Measurements from ENCODE around the gene HPDL. TPM values are rescaled to one million over a fixed set of nuclear protein-coding genes. Genes with fewer than 3 reads are reported as not detected.
A peak's percentile ranks its signal among the peaks of the same experiment; 100 is the strongest.

HPDL gene
- total RNA-seq, 4 donors from 2014 or later: 0.35 to 0.93 (median 0.40) TPM; not detected in 1

DNA sequence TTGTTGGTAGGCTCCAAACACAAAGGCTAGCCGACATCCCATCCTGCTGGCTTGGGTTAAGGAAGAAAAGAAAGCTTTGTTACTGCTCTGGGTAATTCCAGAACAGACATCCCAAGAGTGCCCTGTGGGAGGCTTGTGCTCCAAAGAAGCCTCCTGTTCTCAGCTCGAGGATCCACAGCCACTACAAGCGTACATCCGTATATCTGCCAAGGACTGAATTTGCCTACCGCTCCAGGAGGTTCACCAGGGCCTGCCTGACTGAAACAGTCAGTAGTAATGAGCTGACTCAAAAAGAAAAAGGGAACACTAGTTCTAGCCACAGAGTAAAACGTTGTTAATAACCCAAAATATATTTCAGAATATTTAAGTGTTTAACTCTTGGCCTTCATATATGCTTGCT is 38.4 kb downstream of the HPDL start:
- 75 to 82% methylated on average over 3 to 6 of the region's 6 CpGs for WGBS, 2 donors (ENCODE audit: low coverage in 1 of 2)
- Histone ChIP-seq H3K4me1 (peaks cover 3 to 19% (median 10%) of the 10 kb centered on the region in 3 donors), H3K27me3 (no peaks in the 10 kb centered on the region), H3K36me3 (no peaks in the 10 kb centered on the region), H3K4me3 (no peak overlapping the region), H3K9me3 (no peaks in the 10 kb centered on the region), H3K27ac (no peak overlapping the region)
- no peak for ATAC-seq
- TF ChIP-seq POLR2AphosphoS5 (IDR thresholded peaks at IDR 0.05): no peak
- no peak for TF ChIP-seq EP300 (IDR thresholded peaks at IDR 0.05)
- TF ChIP-seq POLR2A (IDR thresholded peaks at IDR 0.05): no peak
- TF ChIP-seq, protein P1, sequence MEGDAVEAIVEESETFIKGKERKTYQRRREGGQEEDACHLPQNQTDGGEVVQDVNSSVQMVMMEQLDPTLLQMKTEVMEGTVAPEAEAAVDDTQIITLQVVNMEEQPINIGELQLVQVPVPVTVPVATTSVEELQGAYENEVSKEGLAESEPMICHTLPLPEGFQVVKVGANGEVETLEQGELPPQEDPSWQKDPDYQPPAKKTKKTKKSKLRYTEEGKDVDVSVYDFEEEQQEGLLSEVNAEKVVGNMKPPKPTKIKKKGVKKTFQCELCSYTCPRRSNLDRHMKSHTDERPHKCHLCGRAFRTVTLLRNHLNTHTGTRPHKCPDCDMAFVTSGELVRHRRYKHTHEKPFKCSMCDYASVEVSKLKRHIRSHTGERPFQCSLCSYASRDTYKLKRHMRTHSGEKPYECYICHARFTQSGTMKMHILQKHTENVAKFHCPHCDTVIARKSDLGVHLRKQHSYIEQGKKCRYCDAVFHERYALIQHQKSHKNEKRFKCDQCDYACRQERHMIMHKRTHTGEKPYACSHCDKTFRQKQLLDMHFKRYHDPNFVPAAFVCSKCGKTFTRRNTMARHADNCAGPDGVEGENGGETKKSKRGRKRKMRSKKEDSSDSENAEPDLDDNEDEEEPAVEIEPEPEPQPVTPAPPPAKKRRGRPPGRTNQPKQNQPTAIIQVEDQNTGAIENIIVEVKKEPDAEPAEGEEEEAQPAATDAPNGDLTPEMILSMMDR (IDR thresholded peaks at IDR 0.05): no peak

DNA sequence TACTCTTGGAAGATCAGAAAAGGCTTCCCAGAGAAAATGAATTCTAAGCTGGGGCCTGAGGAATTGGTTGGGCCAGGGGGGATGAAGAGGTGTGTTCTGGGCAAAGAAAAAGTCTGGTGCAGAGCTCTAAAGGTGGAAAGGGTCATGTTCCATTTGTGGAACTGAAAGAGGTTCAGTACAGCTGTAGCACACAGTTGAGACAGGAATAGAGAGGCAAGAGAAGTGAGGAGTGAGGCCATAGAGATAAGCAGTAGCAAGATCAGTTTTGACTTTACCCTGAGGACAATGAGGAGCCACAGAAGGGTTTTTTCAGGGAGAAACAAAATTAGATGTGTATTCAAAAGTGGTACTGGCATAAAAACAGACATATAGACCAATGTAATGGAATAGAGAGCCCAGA is 43.9 kb downstream of the HPDL start:
- Histone ChIP-seq H3K36me3 (no peaks in the 10 kb centered on the region), H3K4me1 (peaks cover 0 to 24% (median 0%) of the 10 kb centered on the region in 3 donors), H3K9me3 (no peaks in the 10 kb centered on the region), H3K4me3 (no peak overlapping the region), H3K27ac (no peak overlapping the region), H3K27me3 (no peaks in the 10 kb centered on the region)
- ATAC-seq: no peak
- TF ChIP-seq EP300 (IDR thresholded peaks at IDR 0.05) (no peak), POLR2A (IDR thresholded peaks at IDR 0.05) (no peak), POLR2AphosphoS5 (IDR thresholded peaks at IDR 0.05) (no peak)
- TF ChIP-seq, protein P1 (IDR thresholded peaks at IDR 0.05): no peak

DNA sequence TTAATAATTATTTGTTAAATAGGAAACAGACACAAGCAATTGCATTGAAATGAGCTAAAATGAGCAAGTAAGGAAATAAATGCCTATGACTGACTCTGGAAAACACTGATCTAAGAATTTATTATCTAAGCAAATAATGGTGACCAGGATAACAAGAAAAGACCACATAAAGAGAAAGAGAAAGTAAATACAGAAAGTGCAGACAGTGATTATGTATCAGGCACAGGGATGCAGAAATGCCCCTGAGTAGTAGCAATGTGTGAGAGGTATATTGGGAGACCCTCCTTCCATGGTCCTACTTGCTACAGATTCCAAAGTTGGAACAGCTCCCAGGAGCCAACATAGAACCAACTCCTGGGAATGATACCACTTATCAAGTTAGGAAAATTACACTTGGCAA is 46.9 kb downstream of the HPDL start:
- peak overlapping the region in 1 of 4 donors; percentile 25 for H3K27ac ChIP-seq
- ATAC-seq: no peak

DNA sequence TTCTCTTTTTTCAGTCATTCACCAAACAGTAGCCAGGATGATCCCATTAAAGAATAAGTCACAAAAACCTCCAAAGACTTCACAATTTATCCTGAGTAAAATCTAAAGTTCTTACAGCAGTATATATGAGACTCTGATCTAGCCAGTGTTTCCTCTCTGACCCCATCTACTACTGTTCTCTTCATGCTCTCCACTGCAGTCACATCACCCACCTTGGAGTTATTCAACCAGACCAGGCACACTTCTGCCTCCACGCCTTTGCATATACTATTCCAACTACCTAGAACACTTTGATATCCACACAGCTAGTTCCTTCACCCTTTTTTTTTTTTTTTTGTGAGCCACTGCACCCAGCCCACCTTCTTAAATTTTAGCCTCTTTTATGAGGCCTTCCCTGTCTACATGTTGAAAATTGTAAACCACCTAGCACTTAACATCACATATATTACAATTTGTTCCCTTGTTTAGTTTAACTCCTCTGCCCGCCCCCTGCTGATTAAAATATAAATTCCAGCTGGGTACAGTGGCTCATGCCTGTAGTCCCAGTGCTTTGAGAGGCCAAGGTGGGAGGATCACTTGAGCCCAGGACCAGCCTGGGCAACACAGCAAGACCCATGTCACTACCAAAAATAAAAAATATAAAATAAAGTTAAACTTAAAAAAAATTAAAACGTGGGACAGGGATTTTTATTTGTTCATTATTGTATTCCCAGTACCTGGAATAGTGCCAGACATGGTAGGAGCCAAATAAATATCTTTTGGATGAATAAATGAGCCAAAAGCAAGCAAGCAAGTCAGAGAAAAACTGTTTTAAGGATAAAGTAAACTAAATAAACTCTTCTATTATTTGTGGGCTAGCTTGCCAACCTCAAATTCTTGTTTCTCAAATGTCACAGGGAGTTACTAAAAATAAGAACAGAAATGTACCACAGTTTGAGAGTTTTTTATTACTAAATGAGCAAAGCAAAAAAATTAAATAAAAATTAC is 48.7 kb downstream of the HPDL start:
- peaks cover 0 to 37% (median 0%) of the 10 kb centered on the region in 3 donors for H3K4me1 ChIP-seq
- WGBS, 2 donors (ENCODE audit: low coverage in 1 of 2): 33% methylated on average over 3 of the region's 3 CpGs
- TF ChIP-seq, protein P1 (IDR thresholded peaks at IDR 0.05): peak in 2 of 4 experiments; percentile 14 to 21
- TF ChIP-seq EP300 (IDR thresholded peaks at IDR 0.05) (no peak), POLR2AphosphoS5 (IDR thresholded peaks at IDR 0.05) (peak; percentile 41), POLR2A (IDR thresholded peaks at IDR 0.05) (no peak)
- H3K4me3 ChIP-seq: no peak overlapping the region
- H3K36me3 ChIP-seq: no peaks in the 10 kb centered on the region
- no peaks in the 10 kb centered on the region for H3K27me3 ChIP-seq
- peak overlapping the region in 1 of 4 donors; percentile 59 for H3K27ac ChIP-seq
- ATAC-seq: peak; percentile 31
- H3K9me3 ChIP-seq: no peaks in the 10 kb centered on the region

More for the DNA sequence above, 46.9 kb downstream of the HPDL start:
- H3K4me3 ChIP-seq: no peak overlapping the region
- H3K27me3 ChIP-seq: no peaks in the 10 kb centered on the region
- H3K9me3 ChIP-seq: no peaks in the 10 kb centered on the region
- H3K36me3 ChIP-seq: no peaks in the 10 kb centered on the region
- peaks cover 0 to 37% (median 0%) of the 10 kb centered on the region in 3 donors for H3K4me1 ChIP-seq
- TF ChIP-seq POLR2A (IDR thresholded peaks at IDR 0.05) (no peak), EP300 (IDR thresholded peaks at IDR 0.05) (no peak), POLR2AphosphoS5 (IDR thresholded peaks at IDR 0.05) (no peak)
- TF ChIP-seq, protein P1 (IDR thresholded peaks at IDR 0.05): no peak

DNA sequence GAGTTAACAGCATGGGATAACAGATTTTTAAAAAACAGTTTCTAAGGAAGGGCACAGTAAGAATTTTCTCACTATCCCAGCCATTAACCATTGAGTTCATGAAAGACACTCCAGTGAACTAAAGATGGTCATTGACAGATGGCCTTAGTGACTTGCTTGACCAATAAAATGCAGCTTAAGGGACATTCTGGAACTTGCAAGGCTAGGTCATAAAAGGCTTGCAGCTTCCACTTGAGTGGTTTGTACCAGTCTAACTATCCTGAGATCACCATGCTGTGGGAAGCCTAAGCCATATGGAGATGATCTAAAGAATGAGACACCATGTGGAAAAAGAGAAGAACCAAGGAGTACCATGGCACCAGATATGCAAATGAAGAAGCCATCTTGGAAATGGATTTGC is 51.5 kb downstream of the HPDL start:
- Histone ChIP-seq H3K4me3 (no peak overlapping the region), H3K27ac (no peak overlapping the region), H3K9me3 (no peaks in the 10 kb centered on the region), H3K36me3 (no peaks in the 10 kb centered on the region), H3K27me3 (no peaks in the 10 kb centered on the region), H3K4me1 (peaks cover 0 to 37% (median 0%) of the 10 kb centered on the region in 3 donors)
- no peak for ATAC-seq
- TF ChIP-seq EP300 (IDR thresholded peaks at IDR 0.05): no peak
- TF ChIP-seq POLR2AphosphoS5 (IDR thresholded peaks at IDR 0.05): no peak
- TF ChIP-seq, protein P1 (IDR thresholded peaks at IDR 0.05): no peak
- no peak for TF ChIP-seq POLR2A (IDR thresholded peaks at IDR 0.05)
